ENCODE results near the gene SERPIND1. TPM values are rescaled to one million over a fixed set of nuclear protein-coding genes. Genes with fewer than 3 reads are reported as not detected.

SERPIND1 gene
- total RNA-seq, 1 donor from 2014 or later: not detected

DNA sequence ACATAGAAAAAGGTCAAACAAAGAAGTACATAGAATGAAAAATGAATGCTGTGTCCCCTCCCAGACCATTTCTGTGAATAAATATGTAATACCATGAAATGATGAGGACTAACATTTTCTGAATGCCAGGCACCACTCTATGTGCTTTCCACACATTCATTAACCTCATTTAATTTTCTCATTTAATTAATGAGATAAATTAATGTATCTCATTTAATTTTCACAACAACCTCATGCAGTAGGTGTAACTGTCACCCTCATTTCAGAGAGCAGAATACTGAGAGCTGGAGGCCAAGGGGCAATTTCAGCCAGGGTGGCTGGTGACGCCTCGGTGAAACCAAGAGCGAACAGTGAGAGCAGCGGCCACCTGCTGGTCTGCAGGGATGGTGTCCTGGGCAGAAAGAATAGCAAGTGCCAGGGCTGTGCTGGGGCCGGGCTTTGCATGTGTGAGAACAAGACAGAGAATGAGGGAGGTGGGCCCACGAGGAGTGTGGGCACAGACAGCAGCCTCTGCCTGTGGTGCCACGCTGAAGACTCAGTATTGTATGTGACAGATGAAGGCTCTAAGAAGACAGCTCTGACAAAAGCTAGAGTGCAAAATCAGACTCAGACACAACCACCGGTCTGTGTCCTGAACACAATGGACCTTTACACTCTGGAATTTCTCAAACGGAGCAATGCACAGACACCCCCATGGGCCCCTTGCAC is 1.8 kb upstream of the SERPIND1 start:
- no peak overlapping the region for H3K4me3 ChIP-seq (ENCODE audit: insufficient read depth, low read depth, low read length)
- no peak overlapping the region for H2AFZ ChIP-seq (ENCODE audit: low read depth, low read length)
- H3K27me3 ChIP-seq (ENCODE audit: insufficient read depth, low read length): no peaks in the 10 kb centered on the region
- no peak for DNase-seq (ENCODE audit: low read depth)
- Mint-ChIP-seq H3K4me1 (ENCODE audit: low read depth, unreplicated experiment) (no peaks in the 10 kb centered on the region), H3K27ac (ENCODE audit: unreplicated experiment) (no peak overlapping the region), H3K36me3 (ENCODE audit: low read depth, unreplicated experiment) (peaks cover 4% of the 10 kb centered on the region), H3K4me3 (ENCODE audit: unreplicated experiment) (no peak overlapping the region), H3K27me3 (ENCODE audit: low read depth, unreplicated experiment) (no peaks in the 10 kb centered on the region), H3K9me3 (ENCODE audit: unreplicated experiment) (peaks cover 2% of the 10 kb centered on the region)
- peaks cover 5% of the 10 kb centered on the region for H3K36me3 ChIP-seq (ENCODE audit: insufficient read depth, low read length)
- no peak overlapping the region for H3K4me2 ChIP-seq (ENCODE audit: low read length)
- no peaks in the 10 kb centered on the region for H3K79me2 ChIP-seq (ENCODE audit: insufficient read depth, low read length)
- no peaks in the 10 kb centered on the region for H3K9me3 ChIP-seq (ENCODE audit: insufficient read depth, low read depth, low read length)
- no peaks in the 10 kb centered on the region for H3K4me1 ChIP-seq (ENCODE audit: insufficient read depth, low read length)
- H3K27ac ChIP-seq (ENCODE audit: low read depth, low read length): no peak overlapping the region
- TF ChIP-seq, protein P1, sequence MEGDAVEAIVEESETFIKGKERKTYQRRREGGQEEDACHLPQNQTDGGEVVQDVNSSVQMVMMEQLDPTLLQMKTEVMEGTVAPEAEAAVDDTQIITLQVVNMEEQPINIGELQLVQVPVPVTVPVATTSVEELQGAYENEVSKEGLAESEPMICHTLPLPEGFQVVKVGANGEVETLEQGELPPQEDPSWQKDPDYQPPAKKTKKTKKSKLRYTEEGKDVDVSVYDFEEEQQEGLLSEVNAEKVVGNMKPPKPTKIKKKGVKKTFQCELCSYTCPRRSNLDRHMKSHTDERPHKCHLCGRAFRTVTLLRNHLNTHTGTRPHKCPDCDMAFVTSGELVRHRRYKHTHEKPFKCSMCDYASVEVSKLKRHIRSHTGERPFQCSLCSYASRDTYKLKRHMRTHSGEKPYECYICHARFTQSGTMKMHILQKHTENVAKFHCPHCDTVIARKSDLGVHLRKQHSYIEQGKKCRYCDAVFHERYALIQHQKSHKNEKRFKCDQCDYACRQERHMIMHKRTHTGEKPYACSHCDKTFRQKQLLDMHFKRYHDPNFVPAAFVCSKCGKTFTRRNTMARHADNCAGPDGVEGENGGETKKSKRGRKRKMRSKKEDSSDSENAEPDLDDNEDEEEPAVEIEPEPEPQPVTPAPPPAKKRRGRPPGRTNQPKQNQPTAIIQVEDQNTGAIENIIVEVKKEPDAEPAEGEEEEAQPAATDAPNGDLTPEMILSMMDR (IDR thresholded peaks at IDR 0.05; ENCODE audit: insufficient read depth, low read depth, low read length): peak; percentile 11
- no peak for TF ChIP-seq EZH2 (IDR thresholded peaks at IDR 0.05; ENCODE audit: insufficient read depth, low read length)
- H4K20me1 ChIP-seq (ENCODE audit: insufficient read depth, low read length): no peaks in the 10 kb centered on the region
- H3K9ac ChIP-seq (ENCODE audit: low read length): no peak overlapping the region
- no peak for FAIRE-seq

DNA sequence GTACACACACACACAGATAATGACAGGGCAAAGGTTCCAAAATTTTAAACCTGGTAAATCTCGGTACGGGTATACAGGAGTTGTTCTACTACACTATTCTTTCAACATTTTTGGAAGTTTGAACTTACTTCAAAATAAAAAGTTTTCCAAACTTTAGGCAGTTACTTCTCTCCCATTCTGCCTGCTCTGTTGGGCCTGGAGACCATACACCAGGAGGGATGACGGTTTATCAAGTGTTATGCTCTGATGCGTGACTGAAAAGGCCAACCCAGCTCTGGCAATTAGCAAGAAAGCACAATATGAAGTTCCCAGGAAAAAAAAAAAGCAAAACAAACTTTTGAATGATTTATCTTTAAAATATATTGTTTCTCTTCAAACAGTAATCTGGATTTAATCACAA is 969 bp downstream of the SERPIND1 start:
- Histone ChIP-seq H3K4me1 (ENCODE audit: insufficient read depth, low read length) (peaks cover 26% of the 10 kb centered on the region), H3K9me3 (ENCODE audit: insufficient read depth, low read depth, low read length) (no peaks in the 10 kb centered on the region), H3K27ac (ENCODE audit: low read depth, low read length) (no peak overlapping the region), H3K4me3 (ENCODE audit: insufficient read depth, low read depth, low read length) (no peak overlapping the region), H3K79me2 (ENCODE audit: insufficient read depth, low read length) (no peaks in the 10 kb centered on the region), H3K9ac (ENCODE audit: low read length) (no peak overlapping the region), H4K20me1 (ENCODE audit: insufficient read depth, low read length) (no peaks in the 10 kb centered on the region), H3K27me3 (ENCODE audit: insufficient read depth, low read length) (no peaks in the 10 kb centered on the region), H3K4me2 (ENCODE audit: low read length) (no peak overlapping the region), H3K36me3 (ENCODE audit: insufficient read depth, low read length) (no peaks in the 10 kb centered on the region), H2AFZ (ENCODE audit: low read depth, low read length) (no peak overlapping the region)
- H3K27ac Mint-ChIP-seq (ENCODE audit: unreplicated experiment): no peak overlapping the region
- peaks cover 10% of the 10 kb centered on the region for H3K4me1 Mint-ChIP-seq (ENCODE audit: low read depth, unreplicated experiment)
- H3K27me3 Mint-ChIP-seq (ENCODE audit: low read depth, unreplicated experiment): no peaks in the 10 kb centered on the region
- TF ChIP-seq, protein P1 (IDR thresholded peaks at IDR 0.05; ENCODE audit: insufficient read depth, low read depth, low read length): no peak
- no peak for TF ChIP-seq EZH2 (IDR thresholded peaks at IDR 0.05; ENCODE audit: insufficient read depth, low read length)
- DNase-seq (ENCODE audit: low read depth) (no peak), FAIRE-seq (no peak)
- no peaks in the 10 kb centered on the region for H3K9me3 Mint-ChIP-seq (ENCODE audit: unreplicated experiment)
- H3K4me3 Mint-ChIP-seq (ENCODE audit: unreplicated experiment): no peak overlapping the region
- peaks cover 5% of the 10 kb centered on the region for H3K36me3 Mint-ChIP-seq (ENCODE audit: low read depth, unreplicated experiment)

GRCh38 chr22:20775342-20775895 is 1.5 kb downstream of the SERPIND1 start:
- Histone ChIP-seq H3K9me3 (ENCODE audit: insufficient read depth, low read depth, low read length) (no peaks in the 10 kb centered on the region), H2AFZ (ENCODE audit: low read depth, low read length) (no peak overlapping the region), H3K79me2 (ENCODE audit: insufficient read depth, low read length) (no peaks in the 10 kb centered on the region), H3K4me1 (ENCODE audit: insufficient read depth, low read length) (peaks cover 31% of the 10 kb centered on the region), H3K27me3 (ENCODE audit: insufficient read depth, low read length) (no peaks in the 10 kb centered on the region), H3K36me3 (ENCODE audit: insufficient read depth, low read length) (no peaks in the 10 kb centered on the region), H4K20me1 (ENCODE audit: insufficient read depth, low read length) (no peaks in the 10 kb centered on the region), H3K9ac (ENCODE audit: low read length) (no peak overlapping the region), H3K4me2 (ENCODE audit: low read length) (no peak overlapping the region), H3K27ac (ENCODE audit: low read depth, low read length) (no peak overlapping the region), H3K4me3 (ENCODE audit: insufficient read depth, low read depth, low read length) (no peak overlapping the region)
- no peak for TF ChIP-seq EZH2 (IDR thresholded peaks at IDR 0.05; ENCODE audit: insufficient read depth, low read length)
- TF ChIP-seq, protein P1 (IDR thresholded peaks at IDR 0.05; ENCODE audit: insufficient read depth, low read depth, low read length): no peak
- no peak for DNase-seq (ENCODE audit: low read depth)
- Mint-ChIP-seq H3K4me3 (ENCODE audit: unreplicated experiment) (no peak overlapping the region), H3K27ac (ENCODE audit: unreplicated experiment) (no peak overlapping the region), H3K36me3 (ENCODE audit: low read depth, unreplicated experiment) (peaks cover 5% of the 10 kb centered on the region), H3K4me1 (ENCODE audit: low read depth, unreplicated experiment) (peaks cover 10% of the 10 kb centered on the region), H3K9me3 (ENCODE audit: unreplicated experiment) (no peaks in the 10 kb centered on the region), H3K27me3 (ENCODE audit: low read depth, unreplicated experiment) (no peaks in the 10 kb centered on the region)
- FAIRE-seq: no peak
